DOHH2 (cell line): Measurements from ENCODE around the gene PLEKHN1.

Experiments used
- CTCF ChIP-seq: fragments of 200-600 bp; sonication (generic); IDR thresholded peaks from one replicate; pipeline ENCODE4 v1.5.1; 2014; ENCODE audit warnings: antibody characterized with exemption, mild to moderate bottlenecking, low read depth, low read length; ENCODE audit not compliant: poor library complexity, severe bottlenecking
- EZH2phosphoT487 ChIP-seq: fragments of 200-600 bp; sonication (generic); IDR thresholded peaks from 2 replicates; pipeline ENCODE4 v1.6.1; 2017; ENCODE audit warnings: borderline replicate concordance, mild to moderate bottlenecking, antibody characterized with exemption, low read length, moderate library complexity, mixed read lengths

- no peak for TF ChIP-seq CTCF
- TF ChIP-seq EZH2phosphoT487: no peak
Measured at GRCh38 chr1:1011396-1011949, 45.2 kb downstream of the PLEKHN1 start.
